Activated gamma-delta T cell (primary cell): Measurements from ENCODE around the gene TRPM2.
"Not testable (repeated sequence)": the region's sequence is repeated elsewhere in the genome, so short reads cannot be mapped to it uniquely, and the experiment has no call there.

ENCODE experiments used
- DNase-seq: peaks from one replicate; lab custom pipeline; 2025; lab: John Stamatoyannopoulos, UW

The TRPM2 gene

GRCh38 chr21:44354775-44355771 is 1.7 kb downstream of the TRPM2 start:
- DNase-seq: no peak

GRCh38 chr21:44356160-44356559 is 2.7 kb downstream of the TRPM2 start:
- no peak for DNase-seq

GRCh38 chr21:44356636-44357035 is 3.2 kb downstream of the TRPM2 start:
- no peak for DNase-seq

- DNase-seq: no peak
These were observed 3.8 kb downstream of the TRPM2 start for GRCh38 chr21:44357064-44357837.

GRCh38 chr21:44359396-44359795 is 6.0 kb downstream of the TRPM2 start:
- no peak for DNase-seq

- DNase-seq: no peak
These were observed 6.7 kb downstream of the TRPM2 start for GRCh38 chr21:44360159-44360558.

GRCh38 chr21:44361903-44362302 is 8.5 kb downstream of the TRPM2 start:
- not testable (repeated sequence) for DNase-seq

- no peak for DNase-seq
These were observed 9.9 kb downstream of the TRPM2 start for GRCh38 chr21:44363278-44363677.

- DNase-seq: no peak
These were observed 11.0 kb downstream of the TRPM2 start for GRCh38 chr21:44364151-44365053.

GRCh38 chr21:44365251-44365966 is 12.0 kb downstream of the TRPM2 start:
- DNase-seq: no peak

GRCh38 chr21:44365967-44366585 is 12.7 kb downstream of the TRPM2 start:
- no peak for DNase-seq

- no peak for DNase-seq
These were observed 13.3 kb downstream of the TRPM2 start for GRCh38 chr21:44366586-44367211.

- no peak for DNase-seq
These were observed 15.5 kb downstream of the TRPM2 start for GRCh38 chr21:44368711-44369446.

GRCh38 chr21:44370027-44370735 is 16.8 kb downstream of the TRPM2 start:
- no peak for DNase-seq

GRCh38 chr21:44370786-44371410 is 17.5 kb downstream of the TRPM2 start:
- no peak for DNase-seq

- DNase-seq: no peak
These were observed 18.2 kb downstream of the TRPM2 start for GRCh38 chr21:44371596-44371995.

GRCh38 chr21:44372616-44373015 is 19.2 kb downstream of the TRPM2 start:
- DNase-seq: no peak

- DNase-seq: no peak
These were observed 21.3 kb downstream of the TRPM2 start for GRCh38 chr21:44374601-44375280.
